Adrenal gland (tissue), 12 donors: Measurements from ENCODE around the gene UPP1. TPM values are rescaled to one million over a fixed set of nuclear protein-coding genes. Genes with fewer than 3 reads are reported as not detected.

Experiments
- DNase-seq, 7 donors: peaks; one replicate each; pipeline ENCODE4 v3.0.0-alpha.2; 2019 to 2020
- H3K27ac ChIP-seq, 5 donors: fragments of 200-600 bp; sonication (generic) in 4 of 5; 1 replicate in 3 of 5; 2 replicates in 2 of 5; pipeline versions ENCODE4 v1.5.1 to v1.8.0; 2016 to 2020; ENCODE audit warnings: mild to moderate bottlenecking in 1 of 5
- H3K27me3 ChIP-seq: fragments of 200-600 bp; 2 replicates; pipeline ENCODE4 v1.8.0; 2021
- H3K36me3 ChIP-seq, 2 donors: fragments of 200-600 bp; replicated peaks in 1 of 2; 1 replicate in 1 of 2; 2 replicates in 1 of 2; pipeline versions ENCODE4 v1.5.1 to v1.8.0; 2018 to 2022
- H3K4me1 ChIP-seq, 2 donors: fragments of 200-600 bp; replicated peaks in 1 of 2; 1 replicate in 1 of 2; 2 replicates in 1 of 2; pipeline versions ENCODE4 v1.5.1 to v1.8.0; 2018 to 2021
- H3K4me3 ChIP-seq, 4 donors: fragments of 200-600 bp; sonication (generic) in 3 of 4; one replicate each; pipeline ENCODE4 v1.5.1; 2016 to 2018
- H3K9me3 ChIP-seq, 3 donors: fragments of 200-600 bp; sonication (generic) in 1 of 3; replicated peaks in 1 of 3; 1 replicate in 2 of 3; 2 replicates in 1 of 3; pipeline versions ENCODE4 v1.5.1 to v1.8.0; 2016 to 2021
- POLR2A ChIP-seq, 2 donors: fragments of 450-650 bp; IDR thresholded peaks; one replicate each; pipeline ENCODE4 v1.6.1; 2017; ENCODE audit warnings: antibody characterized with exemption in 2 of 2, mild to moderate bottlenecking in 2 of 2, moderate library complexity in 1 of 2
- WGBS, 4 donors: extraction: QIAGEN DNeasy Blood & Tissue Kit in 2 of 4; methylation state at CpG; one replicate each; pipeline versions ENCODE4 v1.1.5 to v1.1.7; 2013 to 2017; 5-methylcytosine and 5-hydroxymethylcytosine counted together
- intact Hi-C, 2 donors: fragments of 100-400 bp; cut with DNase I; formaldehyde crosslinking; loops; one replicate each; pipeline versions ENCODE4 v1.14.1 to v1.15.0; 2022 to 2023
- polyA plus RNA-seq, 3 donors: library from polyadenylated mRNA; stranded (reverse); fragments of 200-250 nt in 2 of 3; fragments of 350-450 nt in 1 of 3; fragmentation: Illumina TruSeq in 1 of 3; extraction: RNeasy Lipid Tissue Mini Kit (QIAGEN cat#74804) in 1 of 3; gene quantifications; one replicate each; pipeline ENCODE4 v1.2.3, GENCODE V29; 2013 to 2014
- total RNA-seq, 9 donors: library from RNA; depleted of rRNA in 4 of 9; stranded (reverse); fragments of >200 nt in 4 of 9; fragments of 120-200 nt in 1 of 9; fragmentation: NEBNext Ultra II Directional in 1 of 9; extraction: Animal tissue kit (Norgen Biotek cat#: 25700) in 1 of 9; gene quantifications; one replicate each; pipeline versions ENCODE4 v1.1.0 to v1.2.4, GENCODE V29; 2013 to 2023
- TF ChIP-seq, protein P1 (sequence below), 6 experiments: fragments of 450-650 bp in 4 of 6; fragments of 200-600 bp in 2 of 6; sonication (generic) in 1 of 6; IDR thresholded peaks; 1 replicate in 5 of 6; 2 replicates in 1 of 6; pipeline versions ENCODE4 v1.5.1 to v1.8.0; 2016 to 2021; ENCODE audit warnings: antibody characterized with exemption in 6 of 6, mild to moderate bottlenecking in 2 of 6, moderate library complexity in 1 of 6
- donor health status: healthy with polysubstance abuse.
- donor health status: Bipolar disorder and iron deficiency.
- donor health status: DM: yes; HTN: yes; CAD: no.
- donor health status: DM: no; HTN: no; CAD: no.
- donor health status: DM: no; HTN: no; CAD: no.
- donor health status: DM: yes; HTN: yes; CAD: no.

Gene UPP1
- total and polyA plus RNA-seq, 12 donors, result 6.9 to 132 (median 24.8) TPM

DNA sequence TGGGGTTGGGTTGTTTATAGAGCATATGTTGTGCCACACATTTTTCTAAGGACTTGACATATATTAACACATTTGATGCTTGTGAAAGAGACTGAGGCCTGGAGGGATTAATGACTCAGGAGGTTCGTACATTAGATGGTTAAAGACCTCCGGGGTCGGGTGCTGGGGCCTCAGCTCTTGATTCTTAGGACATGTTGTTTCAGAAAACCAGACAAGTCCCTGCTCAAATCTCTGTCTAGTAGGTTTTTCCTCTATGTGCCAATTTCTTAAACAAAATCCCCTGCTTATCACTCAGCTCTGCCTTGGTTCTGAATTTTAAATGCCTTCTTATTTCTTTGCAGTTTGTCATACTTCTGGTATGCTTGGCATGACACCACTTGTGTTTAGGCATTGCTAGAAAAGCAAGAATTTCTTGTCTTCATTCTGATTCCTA is 5.8 kb downstream of the UPP1 start:
- Histone ChIP-seq H3K27ac (no peak overlapping the region), H3K9me3 (no peaks in the 10 kb centered on the region), H3K4me1 (peaks cover 8 to 51% of the 10 kb centered on the region in 2 donors), H3K36me3 (peaks cover 0 to 39% of the 10 kb centered on the region in 2 donors), H3K27me3 (no peaks in the 10 kb centered on the region), H3K4me3 (no peak overlapping the region)
- no peak for DNase-seq
- WGBS, 4 donors, result 88 to 95% (median 93%) methylated on average over 3 of the region's 3 CpGs
- intact Hi-C loops, result loop anchor here (5.0 to 10.0 kb wide), 2 partner anchors 60 to 103 kb away; partner anchors contain the start of gene C7orf57 (in 1 of the 2)
- TF ChIP-seq, protein P1, sequence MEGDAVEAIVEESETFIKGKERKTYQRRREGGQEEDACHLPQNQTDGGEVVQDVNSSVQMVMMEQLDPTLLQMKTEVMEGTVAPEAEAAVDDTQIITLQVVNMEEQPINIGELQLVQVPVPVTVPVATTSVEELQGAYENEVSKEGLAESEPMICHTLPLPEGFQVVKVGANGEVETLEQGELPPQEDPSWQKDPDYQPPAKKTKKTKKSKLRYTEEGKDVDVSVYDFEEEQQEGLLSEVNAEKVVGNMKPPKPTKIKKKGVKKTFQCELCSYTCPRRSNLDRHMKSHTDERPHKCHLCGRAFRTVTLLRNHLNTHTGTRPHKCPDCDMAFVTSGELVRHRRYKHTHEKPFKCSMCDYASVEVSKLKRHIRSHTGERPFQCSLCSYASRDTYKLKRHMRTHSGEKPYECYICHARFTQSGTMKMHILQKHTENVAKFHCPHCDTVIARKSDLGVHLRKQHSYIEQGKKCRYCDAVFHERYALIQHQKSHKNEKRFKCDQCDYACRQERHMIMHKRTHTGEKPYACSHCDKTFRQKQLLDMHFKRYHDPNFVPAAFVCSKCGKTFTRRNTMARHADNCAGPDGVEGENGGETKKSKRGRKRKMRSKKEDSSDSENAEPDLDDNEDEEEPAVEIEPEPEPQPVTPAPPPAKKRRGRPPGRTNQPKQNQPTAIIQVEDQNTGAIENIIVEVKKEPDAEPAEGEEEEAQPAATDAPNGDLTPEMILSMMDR (IDR thresholded peaks at IDR 0.05), result no peak
- no peak for TF ChIP-seq POLR2A (IDR thresholded peaks at IDR 0.05)

DNA sequence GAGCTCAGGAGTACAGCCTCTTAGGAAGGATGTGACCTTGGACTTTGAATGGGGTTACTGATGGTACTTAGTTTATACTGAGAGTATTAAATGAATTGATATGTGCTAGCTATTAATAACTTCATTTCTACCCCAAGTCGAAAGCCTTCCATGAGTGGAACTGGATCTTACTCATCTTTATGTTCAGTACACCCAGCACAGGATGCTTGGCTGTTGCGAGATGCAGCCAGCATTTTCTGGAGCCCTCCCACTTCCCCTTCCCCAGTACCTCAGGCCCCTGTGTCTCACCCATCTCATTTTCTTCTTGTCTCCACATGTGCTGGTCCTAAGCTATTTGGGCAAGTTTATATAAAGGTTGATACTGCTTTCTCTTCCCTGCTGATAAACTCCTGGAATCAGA is 7.2 kb downstream of the UPP1 start:
- TF ChIP-seq, protein P1 (IDR thresholded peaks at IDR 0.05), result no peak
- TF ChIP-seq POLR2A (IDR thresholded peaks at IDR 0.05), result no peak

DNA sequence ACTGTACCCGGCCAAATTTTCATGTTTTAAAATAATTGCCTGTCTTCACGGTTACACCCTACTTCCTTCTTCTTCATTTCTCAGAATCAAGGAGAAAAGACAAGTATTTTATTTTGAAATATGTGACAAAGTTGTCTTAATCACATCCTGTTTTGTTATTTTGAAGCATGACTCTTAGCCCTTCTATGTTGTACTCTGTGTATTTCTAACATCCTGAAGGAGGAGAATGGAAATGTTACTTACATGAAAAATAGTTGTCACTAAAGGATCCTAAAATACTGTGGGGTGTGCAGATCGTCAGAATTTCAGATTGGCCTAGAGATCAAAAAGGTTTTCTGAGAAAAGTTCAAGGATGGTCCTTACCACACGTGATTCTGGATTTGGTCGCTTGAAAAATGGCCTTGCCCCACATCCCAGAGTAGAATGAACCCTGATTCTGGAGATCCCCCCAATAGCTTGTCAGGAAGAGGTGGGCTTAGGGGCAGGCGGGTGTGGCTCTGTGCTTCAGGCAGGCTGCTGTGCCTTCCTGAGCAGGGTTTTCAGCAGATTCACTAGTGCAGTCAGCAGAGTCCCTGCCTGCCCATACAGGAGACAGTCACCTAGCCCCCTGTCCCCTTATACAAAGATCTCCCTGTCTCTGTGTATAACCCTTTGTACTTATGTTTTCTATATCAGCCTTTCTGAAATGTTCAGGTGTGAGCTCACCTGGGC is 8.6 kb downstream of the UPP1 start:
- Histone ChIP-seq H3K27me3 (no peaks in the 10 kb centered on the region), H3K27ac (peak overlapping the region in 2 of 5 donors; percentile 56 to 81), H3K36me3 (peaks cover 0 to 52% of the 10 kb centered on the region in 2 donors), H3K4me3 (no peak overlapping the region), H3K4me1 (peaks cover 8 to 33% of the 10 kb centered on the region in 2 donors), H3K9me3 (no peaks in the 10 kb centered on the region)
- 18 to 34% (median 20%) methylated on average over 5 to 6 of the region's 6 CpGs for WGBS, 4 donors
- intact Hi-C loops, result loop anchor here in 1 of 2 donors (10.0 kb wide), 1 partner anchor 63 kb away; the partner anchor contains the start of gene C7orf57
- peak in 1 of 7 donors; percentile 41 for DNase-seq
- TF ChIP-seq POLR2A (IDR thresholded peaks at IDR 0.05), result no peak
- TF ChIP-seq, protein P1 (IDR thresholded peaks at IDR 0.05), result no peak

More for the DNA sequence above, 7.2 kb downstream of the UPP1 start:
- H3K27ac ChIP-seq, result peak overlapping the region in 2 of 5 donors; percentile 32 to 58
- peaks cover 0 to 44% of the 10 kb centered on the region in 2 donors for H3K36me3 ChIP-seq
- no peaks in the 10 kb centered on the region for H3K27me3 ChIP-seq
- peaks cover 8 to 37% of the 10 kb centered on the region in 2 donors for H3K4me1 ChIP-seq
- H3K9me3 ChIP-seq, result no peaks in the 10 kb centered on the region
- WGBS, 4 donors, result 54 to 85% (median 79%) methylated on average over 2 of the region's 2 CpGs
- intact Hi-C loops, result loop anchor here in 1 of 2 donors (10.0 kb wide), 1 partner anchor 61 kb away; the partner anchor contains the start of gene C7orf57
- no peak overlapping the region for H3K4me3 ChIP-seq
- DNase-seq, result peak in 1 of 7 donors; percentile 54

DNA sequence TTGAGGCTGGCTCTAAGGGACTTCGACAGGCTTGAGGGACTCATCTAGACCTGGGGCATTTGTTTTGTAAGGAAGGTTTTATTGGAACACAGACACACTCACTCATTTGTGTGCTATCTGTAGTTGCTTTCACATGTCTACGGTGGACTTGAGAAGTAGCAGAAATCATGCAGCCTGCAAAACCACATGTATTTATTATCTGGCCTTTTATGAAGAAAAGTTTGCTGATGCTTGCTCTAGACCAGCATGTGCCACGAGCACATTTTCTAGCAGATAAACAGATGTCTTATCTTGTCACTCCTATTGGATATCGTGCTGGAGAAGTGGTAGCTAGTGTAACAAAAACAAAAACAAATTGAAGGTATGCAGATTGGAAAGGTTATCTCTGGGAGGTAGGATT is 9.8 kb downstream of the UPP1 start:
- Histone ChIP-seq H3K4me1 (peaks cover 8 to 33% of the 10 kb centered on the region in 2 donors), H3K27me3 (no peaks in the 10 kb centered on the region), H3K9me3 (no peaks in the 10 kb centered on the region), H3K36me3 (peaks cover 0 to 52% of the 10 kb centered on the region in 2 donors), H3K4me3 (no peak overlapping the region), H3K27ac (no peak overlapping the region)
- TF ChIP-seq, protein P1 (IDR thresholded peaks at IDR 0.05), result no peak
- TF ChIP-seq POLR2A (IDR thresholded peaks at IDR 0.05), result no peak
- intact Hi-C loops, result loop anchor here in 1 of 2 donors (10.0 kb wide), 1 partner anchor 64 kb away; the partner anchor contains the start of gene C7orf57
- WGBS, 4 donors, result 74 to 79% (median 77%) methylated on average over 4 of the region's 4 CpGs
- DNase-seq, result no peak
